LNCAP (cell line): ENCODE measurements around the gene GPSM1.

ENCODE experiments used
- TF ChIP-seq, protein P1 (sequence below): fragments of 450-650 bp; IDR thresholded peaks from 2 replicates; pipeline ENCODE4 v1.5.1; 2017; ENCODE audit warnings: mild to moderate bottlenecking

GPSM1 gene

DNA sequence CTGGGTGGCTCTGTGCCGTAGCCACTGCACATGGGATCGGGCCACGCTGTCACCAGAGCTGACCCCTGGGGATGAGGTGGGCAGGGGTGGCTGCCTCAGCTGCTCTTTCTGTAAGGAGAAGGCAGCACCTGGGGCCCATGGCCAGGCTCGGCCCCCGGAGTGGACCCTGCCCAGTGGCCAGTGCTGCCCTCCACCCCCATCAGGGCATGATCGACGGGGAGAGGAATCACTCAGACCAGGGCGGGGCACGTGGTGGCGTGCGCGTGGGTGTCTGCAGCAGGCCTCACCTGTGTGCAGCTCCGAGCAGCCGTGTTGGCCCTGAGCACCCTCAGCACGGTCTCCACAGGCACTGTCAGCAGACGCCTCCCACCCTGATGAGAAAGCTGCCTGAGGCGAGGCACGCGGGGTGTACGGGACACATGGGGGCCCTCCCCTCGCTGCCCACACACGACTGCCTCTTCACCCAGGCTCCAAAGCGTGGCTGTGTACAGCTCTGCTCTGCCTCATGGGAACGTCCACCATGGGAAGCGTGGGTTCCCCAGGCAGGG lies 54.7 kb downstream of the GPSM1 start:
- TF ChIP-seq, protein P1, sequence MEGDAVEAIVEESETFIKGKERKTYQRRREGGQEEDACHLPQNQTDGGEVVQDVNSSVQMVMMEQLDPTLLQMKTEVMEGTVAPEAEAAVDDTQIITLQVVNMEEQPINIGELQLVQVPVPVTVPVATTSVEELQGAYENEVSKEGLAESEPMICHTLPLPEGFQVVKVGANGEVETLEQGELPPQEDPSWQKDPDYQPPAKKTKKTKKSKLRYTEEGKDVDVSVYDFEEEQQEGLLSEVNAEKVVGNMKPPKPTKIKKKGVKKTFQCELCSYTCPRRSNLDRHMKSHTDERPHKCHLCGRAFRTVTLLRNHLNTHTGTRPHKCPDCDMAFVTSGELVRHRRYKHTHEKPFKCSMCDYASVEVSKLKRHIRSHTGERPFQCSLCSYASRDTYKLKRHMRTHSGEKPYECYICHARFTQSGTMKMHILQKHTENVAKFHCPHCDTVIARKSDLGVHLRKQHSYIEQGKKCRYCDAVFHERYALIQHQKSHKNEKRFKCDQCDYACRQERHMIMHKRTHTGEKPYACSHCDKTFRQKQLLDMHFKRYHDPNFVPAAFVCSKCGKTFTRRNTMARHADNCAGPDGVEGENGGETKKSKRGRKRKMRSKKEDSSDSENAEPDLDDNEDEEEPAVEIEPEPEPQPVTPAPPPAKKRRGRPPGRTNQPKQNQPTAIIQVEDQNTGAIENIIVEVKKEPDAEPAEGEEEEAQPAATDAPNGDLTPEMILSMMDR: no peak

DNA sequence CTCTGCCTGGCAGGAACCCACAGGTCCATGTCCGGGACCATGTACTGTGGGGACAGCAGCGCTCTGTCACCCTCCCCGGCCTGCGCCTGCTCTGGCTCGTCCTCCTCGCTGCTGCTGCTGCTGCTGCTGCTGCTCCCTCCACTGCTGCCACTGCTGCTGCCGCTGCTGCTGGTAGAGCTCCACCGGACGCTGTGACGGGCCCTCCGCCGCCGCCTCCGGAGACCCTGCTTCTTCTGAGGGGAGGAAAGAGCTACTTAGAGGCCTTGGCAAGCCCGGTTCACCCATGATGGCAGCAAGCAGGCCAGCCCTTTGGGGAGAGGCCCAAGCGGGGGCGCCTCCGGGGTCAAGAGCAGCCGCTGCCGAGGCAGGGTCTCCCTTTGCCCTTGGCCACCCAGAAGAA lies 56.1 kb downstream of the GPSM1 start:
- TF ChIP-seq, protein P1: no peak

DNA sequence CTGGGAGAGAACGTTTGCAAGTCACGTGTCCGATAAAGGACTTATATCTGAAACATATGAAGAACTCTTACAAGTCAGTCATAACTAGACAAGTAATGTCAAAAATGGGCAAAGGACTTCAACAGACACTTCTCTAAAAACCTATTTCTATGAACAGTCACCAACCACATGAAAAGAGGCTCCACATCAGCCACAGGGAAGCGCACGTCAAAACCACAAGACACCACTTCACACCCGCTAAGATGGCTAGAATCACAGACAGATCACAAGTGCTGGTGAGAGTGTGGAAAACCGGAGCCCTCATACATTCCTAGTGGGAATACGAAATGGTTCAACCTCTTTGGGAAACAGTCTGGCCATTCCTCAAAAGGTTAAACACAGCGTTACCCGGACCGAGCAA lies 57.7 kb downstream of the GPSM1 start:
- TF ChIP-seq, protein P1: no peak

DNA sequence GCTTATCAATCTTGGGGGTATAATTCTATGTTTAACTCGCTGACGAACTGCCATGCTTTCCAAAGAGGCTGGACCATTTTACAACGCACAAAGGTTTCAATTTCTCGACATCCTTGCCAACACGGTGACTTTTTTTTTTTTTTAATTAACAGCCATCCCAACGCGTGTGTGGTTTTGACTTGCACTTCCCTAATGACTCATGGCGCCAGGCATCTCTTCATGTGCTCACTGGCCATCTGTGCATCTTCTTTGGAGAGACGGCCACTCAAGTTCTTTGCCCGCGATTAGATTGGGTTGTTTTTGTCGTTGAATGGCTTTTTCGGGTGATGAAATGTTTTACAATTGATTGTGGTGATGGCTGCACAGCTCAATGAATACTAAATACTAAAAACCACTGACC lies 58.7 kb downstream of the GPSM1 start:
- TF ChIP-seq, protein P1: no peak

DNA sequence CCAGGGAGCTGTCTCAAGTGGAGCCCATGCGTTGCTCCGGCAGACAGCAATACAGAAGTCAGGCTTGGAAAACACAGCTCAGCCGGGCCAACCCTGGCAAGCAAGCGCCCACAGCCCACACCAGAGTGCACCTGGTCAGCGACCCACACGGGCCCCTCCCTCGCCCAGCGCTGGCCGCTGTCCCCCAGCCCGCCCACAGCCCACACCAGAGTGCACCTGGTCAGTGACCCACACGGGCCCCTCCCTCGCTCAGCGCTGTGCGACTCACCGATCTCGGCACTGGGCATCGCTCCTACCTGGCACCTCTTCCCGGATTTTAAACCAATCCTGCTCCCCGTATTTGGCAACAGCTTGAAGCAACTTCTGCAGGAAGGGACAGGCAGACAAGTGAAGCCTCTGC lies 59.9 kb downstream of the GPSM1 start:
- TF ChIP-seq, protein P1: no peak

DNA sequence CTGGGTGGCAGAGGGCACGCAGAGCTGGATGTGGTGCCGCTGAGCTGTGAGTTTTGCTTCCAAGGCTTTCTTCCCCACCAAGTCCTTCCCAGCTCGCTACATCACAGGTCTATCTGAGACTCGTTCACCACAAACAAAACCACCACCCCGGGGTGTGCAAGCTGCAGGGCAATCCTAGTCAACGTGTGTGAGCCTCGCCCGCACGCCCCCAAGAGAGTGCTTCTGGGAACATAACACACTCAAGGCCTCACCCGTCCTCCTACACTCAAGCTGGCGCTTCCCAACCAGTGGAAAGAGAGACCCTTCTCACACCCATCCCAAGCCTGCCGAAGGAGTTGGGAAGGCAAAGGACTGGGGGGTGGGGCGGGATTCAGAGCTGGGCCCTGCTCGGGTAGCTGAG lies 62.1 kb downstream of the GPSM1 start:
- TF ChIP-seq, protein P1: no peak

DNA sequence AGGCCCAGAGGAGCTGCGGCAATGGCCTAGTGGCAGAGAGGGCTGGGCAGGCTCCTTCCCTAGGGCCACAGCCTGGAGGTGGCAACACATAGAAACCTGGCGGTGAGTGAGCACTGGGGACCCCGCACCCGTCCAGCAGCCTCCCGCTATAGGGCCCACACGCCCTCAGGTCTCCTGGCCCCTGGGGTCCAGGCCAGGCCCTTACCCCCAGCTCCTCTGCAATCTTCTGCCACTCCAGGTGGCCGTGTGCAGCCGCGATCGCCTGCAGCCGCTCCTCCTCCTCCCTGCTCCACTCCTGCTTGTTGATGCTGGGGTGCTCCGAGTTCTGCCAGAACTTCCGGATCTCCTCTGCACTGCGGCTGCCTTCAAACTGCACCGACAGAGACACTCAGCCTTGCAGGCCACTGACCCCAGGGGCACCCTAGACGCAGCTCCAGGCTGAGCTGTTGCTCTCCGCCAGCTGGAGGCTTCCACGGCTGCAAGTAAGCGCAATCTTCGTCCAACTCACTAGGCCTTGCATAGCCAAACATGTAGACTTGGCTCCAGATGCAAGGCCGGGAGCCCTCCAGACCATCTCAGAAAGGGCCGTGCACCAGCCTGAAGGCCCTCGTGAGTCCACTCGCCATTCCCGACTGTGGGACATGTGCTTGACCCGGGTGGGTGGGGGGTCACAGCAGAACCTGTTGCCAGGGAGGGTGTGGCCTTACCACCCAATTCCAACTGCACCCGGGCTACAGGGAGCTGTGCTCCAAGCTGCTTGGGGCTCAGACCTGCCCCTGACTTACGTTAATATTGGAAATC lies 64.6 kb downstream of the GPSM1 start:
- TF ChIP-seq, protein P1: no peak
